Activated gamma-delta T cell treated with anti-CD3 and anti-CD28 coated beads, Interleukin-2, amount 50 U/mL, for 16 hours (primary cell): ENCODE data around the gene PIK3CA.

Experiments used
- DNase-seq: peaks from one replicate; pipeline ENCODE4 v3.0.0-alpha.2; 2020; ENCODE audit warnings: low read depth

The PIK3CA gene

DNA sequence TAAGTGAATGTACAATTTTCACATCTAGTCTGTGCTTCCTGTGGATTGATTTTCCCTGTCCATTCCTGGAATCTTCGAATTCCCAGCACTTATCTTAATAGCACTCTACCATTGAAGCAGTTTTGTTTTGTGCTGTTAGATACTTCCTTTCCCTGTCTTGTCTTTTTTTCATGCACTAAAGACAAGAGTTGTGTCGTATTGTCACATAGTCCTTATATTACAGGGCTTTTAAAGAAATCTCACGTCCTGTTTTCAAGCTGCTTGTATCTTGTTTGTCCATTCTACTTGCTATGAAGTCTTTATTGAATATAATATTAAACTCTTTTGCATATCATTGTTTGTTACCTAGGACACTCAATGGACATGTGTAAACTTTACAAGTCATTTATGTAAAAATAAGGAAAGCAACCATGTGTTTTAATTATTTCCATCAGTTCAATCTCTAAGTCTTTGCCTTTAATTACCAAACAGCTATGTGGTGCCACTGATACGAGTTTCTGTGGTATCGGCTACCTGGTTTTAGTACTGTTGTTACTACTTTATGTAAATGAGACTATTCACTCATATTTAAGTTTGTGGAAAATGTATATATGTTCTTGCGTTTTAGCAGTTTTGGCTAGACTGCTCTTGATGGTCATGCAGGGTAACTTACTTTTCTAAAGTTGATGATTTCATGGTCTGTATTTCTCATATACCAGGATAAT is 10.3 kb downstream of the PIK3CA start:
- no peak for DNase-seq

DNA sequence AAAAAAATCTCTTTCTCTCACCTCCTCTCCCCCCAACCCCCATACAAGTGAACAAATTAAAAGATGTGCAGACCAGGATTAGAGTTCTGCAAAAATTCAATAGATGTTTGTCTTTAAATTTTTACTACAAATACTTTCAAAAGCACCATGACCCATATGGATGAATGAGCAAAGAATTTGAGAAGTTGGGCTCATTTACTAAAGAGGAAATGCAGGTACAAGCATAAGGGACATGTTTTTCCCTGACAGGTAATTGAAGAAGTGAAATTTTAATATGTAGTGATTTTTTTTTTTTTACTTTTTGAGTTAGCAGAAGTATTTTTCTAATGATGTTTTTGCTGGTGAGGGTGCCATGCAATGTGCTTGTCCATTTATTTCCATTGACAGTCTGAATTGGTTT is 15.3 kb downstream of the PIK3CA start:
- DNase-seq: no peak

GRCh38 chr3:179164857-179165256 is 16.7 kb downstream of the PIK3CA start:
- DNase-seq: no peak

- DNase-seq: no peak
Measured at GRCh38 chr3:179166561-179167201, 18.5 kb downstream of the PIK3CA start.

GRCh38 chr3:179168918-179169317 is 20.8 kb downstream of the PIK3CA start:
- no peak for DNase-seq

DNA sequence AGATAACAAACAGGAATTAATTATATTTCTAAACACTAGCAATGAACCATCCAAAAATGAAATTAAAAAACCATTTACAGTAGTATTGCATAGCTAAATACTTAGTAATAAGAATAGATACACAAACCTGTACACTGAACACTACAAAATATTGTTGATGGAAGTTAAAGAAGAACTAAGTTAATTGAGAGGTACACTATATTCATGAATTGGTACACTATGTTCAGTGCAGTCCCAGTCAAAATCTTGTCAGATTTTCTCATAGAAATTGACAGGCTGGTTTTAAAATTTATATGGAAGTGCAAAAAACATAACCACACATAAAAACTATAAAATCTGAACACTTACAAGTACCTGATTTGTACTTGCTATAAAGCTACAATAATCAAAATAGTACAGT is 24.4 kb downstream of the PIK3CA start:
- DNase-seq: no peak

DNA sequence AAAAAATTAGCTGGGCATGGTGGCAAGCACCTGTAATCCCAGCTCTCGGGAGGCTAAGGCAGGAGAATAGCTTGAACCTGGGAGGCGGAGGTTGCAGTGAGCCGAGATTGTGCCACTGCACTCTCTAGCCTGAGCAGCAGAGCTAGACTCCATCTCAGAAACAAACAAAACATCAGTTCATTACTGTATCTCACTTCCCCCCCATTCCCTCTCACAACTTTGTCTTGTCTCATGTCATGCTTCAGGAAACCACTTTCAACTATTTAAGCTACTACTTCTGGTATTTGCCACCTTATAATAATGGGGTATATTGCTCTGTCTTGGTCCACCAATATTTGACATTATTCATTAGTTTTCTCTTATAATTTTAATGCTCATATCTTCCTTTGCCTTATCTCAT is 26.2 kb downstream of the PIK3CA start:
- DNase-seq: no peak

- no peak for DNase-seq
Measured at GRCh38 chr3:179174898-179175297, 26.7 kb downstream of the PIK3CA start.

DNA sequence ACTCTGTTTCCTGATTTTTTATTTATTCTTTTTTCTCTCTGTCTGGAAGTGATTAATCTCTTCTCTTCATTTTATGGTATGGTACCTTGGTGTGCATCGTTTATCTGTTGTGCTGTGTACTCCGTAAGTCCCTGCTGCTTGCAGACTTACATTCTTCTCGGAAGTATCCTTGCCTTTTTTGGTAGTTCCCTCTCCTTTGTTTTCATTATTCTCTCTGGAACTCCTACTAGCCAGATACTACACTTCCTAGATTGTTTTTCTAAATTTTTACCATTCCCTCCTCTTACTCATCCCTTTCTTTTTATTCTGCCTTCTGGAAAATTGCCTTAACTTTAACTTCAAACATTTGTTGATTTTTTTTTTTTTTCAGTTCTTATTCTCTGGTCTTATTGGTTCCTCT is 27.2 kb downstream of the PIK3CA start:
- DNase-seq: no peak

- DNase-seq: no peak
Measured at GRCh38 chr3:179177611-179178010, 29.5 kb downstream of the PIK3CA start.

GRCh38 chr3:179179256-179179655 is 31.1 kb downstream of the PIK3CA start:
- DNase-seq: no peak

GRCh38 chr3:179179979-179180759 is 32.0 kb downstream of the PIK3CA start:
- DNase-seq: no peak

GRCh38 chr3:179181021-179181472 is 32.9 kb downstream of the PIK3CA start:
- DNase-seq: no peak

GRCh38 chr3:179181993-179182551 is 33.9 kb downstream of the PIK3CA start:
- no peak for DNase-seq

DNA sequence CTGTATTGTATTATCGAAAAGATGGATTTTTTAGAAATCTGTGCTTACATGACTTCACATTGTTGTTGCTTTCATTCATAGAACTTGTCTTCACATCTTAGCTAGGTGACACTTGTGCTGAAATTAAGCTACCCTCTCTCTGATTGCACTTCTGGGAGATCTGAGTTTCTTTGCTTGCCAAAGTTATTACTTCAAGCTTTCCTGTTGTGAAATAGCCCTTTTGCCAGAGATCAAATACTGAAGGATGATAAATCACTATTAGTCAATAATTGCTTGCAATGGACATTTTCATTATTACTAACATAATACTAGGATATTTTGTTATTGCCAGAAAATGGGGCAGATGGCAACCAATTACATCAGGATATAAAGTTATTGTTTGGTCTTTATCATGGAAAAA is 34.7 kb downstream of the PIK3CA start:
- no peak for DNase-seq

DNA sequence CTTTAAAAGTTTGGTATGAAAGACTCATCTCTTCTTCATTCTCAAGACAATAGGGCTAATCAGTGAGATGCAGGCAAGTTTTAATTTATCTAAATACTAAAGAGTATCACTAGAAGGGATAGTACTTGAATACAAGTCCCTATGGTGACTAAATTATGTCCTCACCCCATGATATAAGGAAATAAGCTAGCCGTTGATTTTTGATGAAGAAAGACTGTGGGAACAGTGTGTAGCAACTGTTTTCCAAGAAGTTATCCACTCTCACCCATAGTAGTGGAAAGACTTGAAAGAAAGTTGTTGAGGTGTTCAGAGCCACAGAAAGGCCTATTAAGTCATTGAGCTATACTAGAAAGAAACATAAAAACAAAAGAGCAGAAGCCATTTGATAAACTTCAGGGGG is 36.7 kb downstream of the PIK3CA start:
- no peak for DNase-seq

DNA sequence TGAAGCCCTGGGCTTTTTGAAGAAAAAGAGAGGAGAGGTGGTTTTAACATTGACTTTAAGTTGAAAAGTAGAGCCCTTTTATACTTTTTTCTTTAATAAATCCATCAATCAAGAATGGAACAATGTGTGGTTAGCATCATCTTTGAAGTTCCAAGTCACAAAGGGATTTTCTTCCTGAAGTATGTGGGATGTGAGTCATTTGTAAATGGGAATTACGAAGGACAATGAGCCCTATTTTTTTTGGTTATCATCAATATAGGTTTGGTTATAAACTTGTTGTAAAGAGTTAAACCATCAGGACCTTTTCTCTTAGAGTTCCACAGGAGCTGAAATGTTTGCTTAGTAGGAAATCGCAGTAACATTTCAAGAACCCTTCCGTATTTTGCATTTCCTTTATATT is 38.3 kb downstream of the PIK3CA start:
- DNase-seq: no peak

- DNase-seq: no peak
Measured at GRCh38 chr3:179189759-179190158, 41.6 kb downstream of the PIK3CA start.

DNA sequence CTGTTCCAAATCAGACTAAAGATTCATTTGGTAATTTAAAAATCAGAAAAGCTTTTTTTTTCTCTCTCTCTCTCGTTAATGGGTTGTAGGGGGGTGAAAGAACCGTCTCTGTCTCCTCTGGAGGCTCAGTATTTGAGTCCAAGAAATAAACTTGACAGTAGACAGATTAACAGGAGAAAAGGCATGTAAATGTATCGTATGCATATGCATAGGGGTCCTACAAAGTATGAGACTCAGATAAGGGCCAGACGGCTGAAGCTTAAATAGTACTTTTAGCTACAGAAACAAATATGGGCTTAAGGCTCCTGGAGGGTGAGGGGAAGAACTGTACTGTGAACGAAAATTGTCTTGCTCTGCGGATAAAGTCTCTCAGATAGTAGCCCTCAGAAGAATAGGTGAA is 42.4 kb downstream of the PIK3CA start:
- no peak for DNase-seq

GRCh38 chr3:179192542-179192941 is 44.4 kb downstream of the PIK3CA start:
- no peak for DNase-seq

DNA sequence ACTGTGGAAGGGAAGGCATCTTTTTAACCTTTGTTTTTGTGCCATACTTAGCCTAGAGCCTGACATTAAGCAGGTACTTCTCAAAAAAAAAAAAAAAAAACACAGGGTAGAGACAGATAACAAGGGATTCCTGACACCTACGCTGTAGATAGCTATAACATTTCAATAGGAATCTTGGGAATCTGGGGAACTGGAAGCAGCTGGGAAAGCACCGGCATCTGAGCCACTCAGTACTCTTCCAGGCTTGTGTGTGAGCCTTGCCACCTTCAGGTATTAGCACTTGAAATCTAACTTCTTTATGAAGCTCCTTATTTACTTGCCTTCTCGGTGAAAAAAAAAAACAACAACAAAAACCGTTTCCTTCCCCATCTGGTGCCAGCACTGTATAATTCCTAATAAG is 46.8 kb downstream of the PIK3CA start:
- DNase-seq: no peak

DNA sequence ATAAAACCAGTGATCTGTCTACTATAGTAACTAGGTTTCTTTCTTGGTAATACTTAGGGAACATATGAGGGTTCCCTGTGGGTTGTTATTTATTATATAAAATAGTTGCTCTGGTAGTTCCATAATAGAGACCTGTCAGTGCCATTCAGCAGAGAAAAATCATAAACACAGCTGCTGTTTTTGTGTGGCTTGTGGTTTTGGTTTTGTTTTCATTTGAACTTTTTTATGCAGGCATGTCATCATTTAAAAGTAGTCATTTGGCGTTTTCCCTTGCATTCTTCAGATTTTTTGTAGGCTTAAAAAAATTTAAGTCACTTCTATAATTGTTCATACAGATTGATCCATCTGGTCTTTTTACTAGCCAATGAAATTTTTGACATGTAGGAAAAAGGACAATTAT is 47.9 kb downstream of the PIK3CA start:
- peak; percentile 4 for DNase-seq

- DNase-seq: no peak
Measured at GRCh38 chr3:179196700-179197099, 48.5 kb downstream of the PIK3CA start.
